HEK293 (cell line): ENCODE results near the gene CORO7.

Experiments
- GLIS1 ChIP-seq: fragments of 450-650 bp; formaldehyde crosslinking; IDR thresholded peaks from 2 replicates; pipeline ENCODE4 v1.5.1; 2016; ENCODE audit warnings: missing biosample characterization, missing genetic modification characterization
- INSM2 ChIP-seq: fragments of 450-650 bp; formaldehyde crosslinking; IDR thresholded peaks from 2 replicates; pipeline ENCODE4 v1.5.1; 2016; ENCODE audit warnings: missing biosample characterization, missing genetic modification characterization
- KLF1 ChIP-seq: fragments of 450-650 bp; formaldehyde crosslinking; IDR thresholded peaks from 2 replicates; pipeline ENCODE4 v1.5.1; 2016; ENCODE audit warnings: missing biosample characterization, missing genetic modification characterization
- KLF9 ChIP-seq: fragments of 450-650 bp; formaldehyde crosslinking; IDR thresholded peaks from 2 replicates; pipeline ENCODE4 v1.5.1; 2016; ENCODE audit warnings: missing biosample characterization, missing genetic modification characterization, low read depth
- OVOL3 ChIP-seq: fragments of 450-650 bp; formaldehyde crosslinking; IDR thresholded peaks from 2 replicates; pipeline ENCODE4 v1.5.1; 2016; ENCODE audit warnings: missing biosample characterization, missing genetic modification characterization
- PRDM2 ChIP-seq: fragments of 450-650 bp; formaldehyde crosslinking; IDR thresholded peaks from 2 replicates; pipeline ENCODE4 v1.5.1; 2016; ENCODE audit warnings: missing biosample characterization, missing genetic modification characterization, borderline replicate concordance
- SP3 ChIP-seq: fragments of 450-650 bp; formaldehyde crosslinking; IDR thresholded peaks from 2 replicates; pipeline ENCODE4 v1.5.1; 2016; ENCODE audit warnings: missing biosample characterization, missing genetic modification characterization
- WT1 ChIP-seq: fragments of 450-650 bp; formaldehyde crosslinking; IDR thresholded peaks from 2 replicates; pipeline ENCODE4 v1.5.1; 2016; ENCODE audit warnings: missing biosample characterization, missing genetic modification characterization
- YY1 ChIP-seq: fragments of 450-650 bp; formaldehyde crosslinking; IDR thresholded peaks from 2 replicates; pipeline ENCODE4 v1.5.1; 2018; ENCODE audit warnings: missing biosample characterization, missing genetic modification characterization
- ZBTB20 ChIP-seq: fragments of 450-650 bp; formaldehyde crosslinking; IDR thresholded peaks from 2 replicates; pipeline ENCODE4 v1.5.1; 2016; ENCODE audit warnings: missing biosample characterization, missing genetic modification characterization
- ZBTB26 ChIP-seq: fragments of 450-650 bp; formaldehyde crosslinking; optimal IDR thresholded peaks from 2 replicates; pipeline ENCODE3; 2016; ENCODE audit warnings: missing biosample characterization, mild to moderate bottlenecking, missing genetic modification characterization
- ZFP37 ChIP-seq: fragments of 450-650 bp; formaldehyde crosslinking; IDR thresholded peaks from 2 replicates; pipeline ENCODE4 v1.5.1; 2016; ENCODE audit warnings: missing biosample characterization, missing genetic modification characterization
- ZFP69B ChIP-seq: fragments of 450-650 bp; formaldehyde crosslinking; IDR thresholded peaks from 2 replicates; pipeline ENCODE4 v1.5.1; 2016; ENCODE audit warnings: missing biosample characterization, missing genetic modification characterization
- ZNF146 ChIP-seq: fragments of 450-650 bp; formaldehyde crosslinking; IDR thresholded peaks from 2 replicates; pipeline ENCODE4 v1.5.1; 2016; ENCODE audit warnings: missing biosample characterization, missing genetic modification characterization
- ZNF18 ChIP-seq: fragments of 450-650 bp; formaldehyde crosslinking; IDR thresholded peaks from 2 replicates; pipeline ENCODE4 v1.5.1; 2016; ENCODE audit warnings: missing biosample characterization, missing genetic modification characterization
- ZNF350 ChIP-seq: fragments of 450-650 bp; formaldehyde crosslinking; IDR thresholded peaks from 2 replicates; pipeline ENCODE4 v1.5.0; 2017; ENCODE audit warnings: missing biosample characterization, mild to moderate bottlenecking, missing genetic modification characterization
- ZNF354C ChIP-seq: fragments of 450-650 bp; formaldehyde crosslinking; IDR thresholded peaks from 2 replicates; pipeline ENCODE4 v1.5.1; 2016; ENCODE audit warnings: missing biosample characterization, missing genetic modification characterization, low read depth, borderline replicate concordance
- ZNF391 ChIP-seq: fragments of 450-650 bp; formaldehyde crosslinking; IDR thresholded peaks from 2 replicates; pipeline ENCODE4 v1.5.1; 2016; ENCODE audit warnings: low read depth, missing biosample characterization, missing genetic modification characterization, borderline replicate concordance
- ZNF426 ChIP-seq: fragments of 450-650 bp; formaldehyde crosslinking; IDR thresholded peaks from 2 replicates; pipeline ENCODE4 v1.5.1; 2017; ENCODE audit warnings: missing biosample characterization, missing genetic modification characterization, mild to moderate bottlenecking, inconsistent platforms, moderate library complexity
- ZNF48 ChIP-seq: fragments of 450-650 bp; formaldehyde crosslinking; IDR thresholded peaks from 2 replicates; pipeline ENCODE4 v1.5.1; 2016; ENCODE audit warnings: missing biosample characterization, missing genetic modification characterization
- ZNF521 ChIP-seq: fragments of 450-650 bp; formaldehyde crosslinking; IDR thresholded peaks from 2 replicates; pipeline ENCODE4 v1.5.1; 2017; ENCODE audit warnings: missing biosample characterization, mild to moderate bottlenecking, missing genetic modification characterization
- ZNF555 ChIP-seq: fragments of 450-650 bp; formaldehyde crosslinking; conservative IDR thresholded peaks from 2 replicates; pipeline ENCODE4 v1.5.1; 2017; ENCODE audit warnings: missing biosample characterization, mild to moderate bottlenecking, missing genetic modification characterization, inconsistent platforms
- ZNF768 ChIP-seq: fragments of 450-650 bp; formaldehyde crosslinking; IDR thresholded peaks from 2 replicates; pipeline ENCODE4 v1.5.1; 2018; ENCODE audit warnings: missing biosample characterization, mild to moderate bottlenecking, missing genetic modification characterization
- ZNF792 ChIP-seq: fragments of 450-650 bp; formaldehyde crosslinking; IDR thresholded peaks from 2 replicates; pipeline ENCODE4 v1.5.1; 2016; ENCODE audit warnings: missing biosample characterization, missing genetic modification characterization
- ZXDB ChIP-seq: fragments of 450-650 bp; formaldehyde crosslinking; IDR thresholded peaks from 2 replicates; pipeline ENCODE4 v1.5.1; 2016; ENCODE audit warnings: missing biosample characterization, missing genetic modification characterization
- TF ChIP-seq, protein P1 (sequence below): fragments of 450-650 bp; formaldehyde crosslinking; IDR thresholded peaks from 2 replicates; pipeline ENCODE4 v1.5.1; 2016; ENCODE audit warnings: missing biosample characterization, missing genetic modification characterization
- TF ChIP-seq, protein P2 (sequence below): fragments of 450-650 bp; formaldehyde crosslinking; IDR thresholded peaks from 2 replicates; pipeline ENCODE4 v1.5.1; 2016; ENCODE audit warnings: missing biosample characterization, missing genetic modification characterization

The CORO7 gene

GRCh38 chr16:4316864-4317531 lies 99.4 kb downstream of the CORO7 start (continued):
- no peak for TF ChIP-seq ZNF18 (tag by site-specific recombination)
- TF ChIP-seq, protein P1, sequence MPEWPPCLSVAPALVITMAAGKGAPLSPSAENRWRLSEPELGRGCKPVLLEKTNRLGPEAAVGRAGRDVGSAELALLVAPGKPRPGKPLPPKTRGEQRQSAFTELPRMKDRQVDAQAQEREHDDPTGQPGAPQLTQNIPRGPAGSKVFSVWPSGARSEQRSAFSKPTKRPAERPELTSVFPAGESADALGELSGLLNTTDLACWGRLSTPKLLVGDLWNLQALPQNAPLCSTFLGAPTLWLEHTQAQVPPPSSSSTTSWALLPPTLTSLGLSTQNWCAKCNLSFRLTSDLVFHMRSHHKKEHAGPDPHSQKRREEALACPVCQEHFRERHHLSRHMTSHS (tag by site-specific recombination): no peak
- no peak for TF ChIP-seq ZNF146 (tag by site-specific recombination)
- TF ChIP-seq OVOL3 (tag by site-specific recombination): no peak
- TF ChIP-seq ZXDB (tag by site-specific recombination): no peak
- TF ChIP-seq, protein P2, sequence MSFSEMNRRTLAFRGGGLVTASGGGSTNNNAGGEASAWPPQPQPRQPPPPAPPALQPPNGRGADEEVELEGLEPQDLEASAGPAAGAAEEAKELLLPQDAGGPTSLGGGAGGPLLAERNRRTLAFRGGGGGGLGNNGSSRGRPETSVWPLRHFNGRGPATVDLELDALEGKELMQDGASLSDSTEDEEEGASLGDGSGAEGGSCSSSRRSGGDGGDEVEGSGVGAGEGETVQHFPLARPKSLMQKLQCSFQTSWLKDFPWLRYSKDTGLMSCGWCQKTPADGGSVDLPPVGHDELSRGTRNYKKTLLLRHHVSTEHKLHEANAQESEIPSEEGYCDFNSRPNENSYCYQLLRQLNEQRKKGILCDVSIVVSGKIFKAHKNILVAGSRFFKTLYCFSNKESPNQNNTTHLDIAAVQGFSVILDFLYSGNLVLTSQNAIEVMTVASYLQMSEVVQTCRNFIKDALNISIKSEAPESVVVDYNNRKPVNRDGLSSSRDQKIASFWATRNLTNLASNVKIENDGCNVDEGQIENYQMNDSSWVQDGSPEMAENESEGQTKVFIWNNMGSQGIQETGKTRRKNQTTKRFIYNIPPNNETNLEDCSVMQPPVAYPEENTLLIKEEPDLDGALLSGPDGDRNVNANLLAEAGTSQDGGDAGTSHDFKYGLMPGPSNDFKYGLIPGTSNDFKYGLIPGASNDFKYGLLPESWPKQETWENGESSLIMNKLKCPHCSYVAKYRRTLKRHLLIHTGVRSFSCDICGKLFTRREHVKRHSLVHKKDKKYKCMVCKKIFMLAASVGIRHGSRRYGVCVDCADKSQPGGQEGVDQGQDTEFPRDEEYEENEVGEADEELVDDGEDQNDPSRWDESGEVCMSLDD (tag by site-specific recombination): no peak
- no peak for TF ChIP-seq ZBTB26
- TF ChIP-seq ZNF555 (tag by site-specific recombination): no peak
- TF ChIP-seq SP3: peak; percentile 59
- TF ChIP-seq ZNF792 (tag by site-specific recombination): no peak
- TF ChIP-seq WT1 (tag by site-specific recombination): peak; percentile 42; the same call in 1 of the 2 replicates
- TF ChIP-seq ZNF391 (tag by site-specific recombination): no peak
- TF ChIP-seq KLF9 (tag by site-specific recombination): peak; percentile 29; the same call in 1 of the 2 replicates
- peak; percentile 82 for TF ChIP-seq ZBTB20 (tag by site-specific recombination)
- peak; percentile 97 for TF ChIP-seq GLIS1 (tag by site-specific recombination)
- TF ChIP-seq ZNF426: no peak
- TF ChIP-seq ZNF521 (tag by site-specific recombination): no peak
- no peak for TF ChIP-seq YY1 (tag by site-specific recombination)
- no peak for TF ChIP-seq ZNF354C (tag by site-specific recombination)
- no peak for TF ChIP-seq ZNF48 (tag by site-specific recombination)
- no peak for TF ChIP-seq ZNF768 (tag by site-specific recombination)
- no peak for TF ChIP-seq ZFP37 (tag by site-specific recombination)
- no peak for TF ChIP-seq ZFP69B (tag by site-specific recombination)
- no peak for TF ChIP-seq PRDM2 (tag by site-specific recombination)
- no peak for TF ChIP-seq INSM2 (tag by site-specific recombination)
- TF ChIP-seq KLF1 (tag by site-specific recombination): peak; percentile 98
- no peak for TF ChIP-seq ZNF350 (tag by site-specific recombination)
